Keratinocyte (primary cell): ENCODE data around the gene CHN2. TPM values are rescaled to one million over a fixed set of nuclear protein-coding genes. Genes with fewer than 3 reads are reported as not detected.

Experiments
- DNase-seq: peaks from one replicate; pipeline ENCODE4 v3.0.0-alpha.2; 2011; ENCODE audit warnings: low read depth, missing footprints, low spot score
- FAIRE-seq: peaks from 2 replicates; lab custom pipeline; 2011; peaks lifted over from hg19 to GRCh38; lab: Jason Lieb, UNC
- H2AFZ ChIP-seq: 2 replicates; pipeline ENCODE4 v1.6.0; 2012; ENCODE audit warnings: low read length, control low read depth, inconsistent platforms; ENCODE audit not compliant: control insufficient read depth
- H3K27ac ChIP-seq: 2 replicates; pipeline ENCODE4 v1.5.1; 2011; ENCODE audit warnings: low read length; ENCODE audit not compliant: control insufficient read depth, insufficient read depth
- H3K27me3 ChIP-seq: 3 replicates; pipeline ENCODE4 v1.6.0; 2011; ENCODE audit warnings: low read length; ENCODE audit not compliant: control insufficient read depth, insufficient read depth; ENCODE audit errors: extremely low read depth
- H3K36me3 ChIP-seq, 2 experiments: 2 replicates in 1 of 2; 3 replicates in 1 of 2; pipeline ENCODE4 v1.5.1; 2011; ENCODE audit warnings: low read length in 2 of 2, mild to moderate bottlenecking in 1 of 2; ENCODE audit not compliant: control insufficient read depth in 2 of 2, insufficient read depth in 2 of 2; ENCODE audit errors: extremely low read depth in 1 of 2
- H3K4me1 ChIP-seq: 3 replicates; pipeline ENCODE4 v1.5.1; 2011; ENCODE audit warnings: low read length; ENCODE audit not compliant: control insufficient read depth, insufficient read depth; ENCODE audit errors: extremely low read depth
- H3K4me2 ChIP-seq: 3 replicates; pipeline ENCODE4 v1.6.0; 2011; ENCODE audit warnings: low read depth, low read length; ENCODE audit not compliant: control insufficient read depth, insufficient read depth; ENCODE audit errors: extremely low read depth
- H3K4me3 ChIP-seq, 3 experiments: fragments of 200-600 bp in 1 of 3; sonication (generic) in 1 of 3; 2 replicates in 2 of 3; 3 replicates in 1 of 3; pipeline ENCODE4 v1.5.1; 2011 to 2016; ENCODE audit warnings: low read length in 3 of 3, mild to moderate bottlenecking in 3 of 3, control low read depth in 2 of 3, inconsistent platforms in 1 of 3, low read depth in 1 of 3, mixed read lengths in 1 of 3, mixed run types in 1 of 3, moderate library complexity in 1 of 3; ENCODE audit not compliant: control insufficient read depth in 2 of 3, insufficient read depth in 2 of 3; ENCODE audit errors: extremely low read depth in 1 of 3
- H3K79me2 ChIP-seq: 2 replicates; pipeline ENCODE4 v1.6.0; 2012; ENCODE audit warnings: low read length; ENCODE audit not compliant: control insufficient read depth, insufficient read depth
- H3K9ac ChIP-seq: 3 replicates; pipeline ENCODE4 v1.6.0; 2011; ENCODE audit warnings: low read length; ENCODE audit not compliant: control insufficient read depth, insufficient read depth; ENCODE audit errors: extremely low read depth
- H3K9me1 ChIP-seq: 3 replicates; pipeline ENCODE4 v1.6.0; 2011; ENCODE audit warnings: low read length; ENCODE audit not compliant: control insufficient read depth, insufficient read depth; ENCODE audit errors: extremely low read depth
- H3K9me3 ChIP-seq: 2 replicates; pipeline ENCODE4 v1.5.1; 2012; ENCODE audit warnings: low read depth, low read length; ENCODE audit not compliant: control insufficient read depth
- H4K20me1 ChIP-seq: 3 replicates; pipeline ENCODE4 v1.6.0; 2011; ENCODE audit warnings: low read length; ENCODE audit not compliant: control insufficient read depth, insufficient read depth; ENCODE audit errors: extremely low read depth
- EZH2 ChIP-seq: IDR thresholded peaks from one replicate; pipeline ENCODE4 v1.6.1; 2012; ENCODE audit warnings: inconsistent platforms, mild to moderate bottlenecking, low read length, moderate library complexity
- dilution Hi-C: fragments of 300-500 bp; cut with MboI; formaldehyde crosslinking; loops from one replicate; pipeline ENCODE4 v1.7.0; 2020; ENCODE audit warnings: low sequenced_read_pairs; ENCODE audit not compliant: extremely low pct_ligation_motif_present
- polyA plus RNA-seq, 5 experiments: library from polyadenylated mRNA; depleted of rRNA in 3 of 5; stranded (reverse) in 3 of 5; stranded (forward) in 1 of 5; unstranded in 1 of 5; fragments of >200 nt; gene quantifications; 1 replicate in 1 of 5; 2 replicates in 3 of 5; 3 replicates in 1 of 5; pipeline versions ENCODE4 v1.2.1 to v1.2.3, GENCODE V29; 2011 to 2012; ENCODE audit warnings: missing spikeins in 2 of 5, low read depth in 1 of 5, low replicate concordance in 1 of 5
- TF ChIP-seq, protein P1 (sequence below), 3 experiments: IDR thresholded peaks in 1 of 3; conservative IDR thresholded peaks in 1 of 3; optimal IDR thresholded peaks in 1 of 3; 2 replicates in 2 of 3; 3 replicates in 1 of 3; pipeline versions ENCODE3 to v1.5.1; 2011; ENCODE audit warnings: low read length in 3 of 3, mild to moderate bottlenecking in 3 of 3, moderate library complexity in 2 of 3, control low read depth in 1 of 3, inconsistent platforms in 1 of 3; ENCODE audit not compliant: insufficient read depth in 2 of 3; ENCODE audit errors: extremely low read depth in 1 of 3

The CHN2 gene
- polyA plus RNA-seq, 1 donor (not counting 4 experiments of a cell fraction or from before 2014, with no cell fraction given) = 1.8 TPM

DNA sequence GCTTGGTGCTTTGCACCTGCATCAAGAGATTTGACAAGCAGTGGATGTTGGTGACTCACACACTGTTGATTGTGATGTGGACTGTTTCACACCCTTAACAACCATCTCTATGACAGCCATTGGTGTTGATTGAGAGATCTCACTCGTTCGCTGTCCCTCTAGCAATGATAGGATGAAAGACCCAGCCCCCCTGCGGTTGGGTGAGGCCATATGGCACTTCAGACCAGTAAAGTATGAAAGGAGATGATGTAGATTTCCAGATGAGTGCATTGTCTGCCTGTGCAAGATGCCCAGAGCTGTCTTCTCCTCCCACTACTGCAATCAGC, 230.4 kb downstream of the CHN2 start:
- Histone ChIP-seq H4K20me1 (no peaks in the 10 kb centered on the region), H3K27me3 (no peaks in the 10 kb centered on the region), H3K4me1 (no peaks in the 10 kb centered on the region), H3K27ac (no peak overlapping the region), H3K79me2 (no peaks in the 10 kb centered on the region), H2AFZ (no peak overlapping the region), H3K9ac (no peak overlapping the region), H3K9me3 (no peaks in the 10 kb centered on the region), H3K4me2 (no peak overlapping the region), H3K4me3 (no peak overlapping the region), H3K36me3 (no peaks in the 10 kb centered on the region), H3K9me1 (no peaks in the 10 kb centered on the region)
- no peak for TF ChIP-seq EZH2
- TF ChIP-seq, protein P1, sequence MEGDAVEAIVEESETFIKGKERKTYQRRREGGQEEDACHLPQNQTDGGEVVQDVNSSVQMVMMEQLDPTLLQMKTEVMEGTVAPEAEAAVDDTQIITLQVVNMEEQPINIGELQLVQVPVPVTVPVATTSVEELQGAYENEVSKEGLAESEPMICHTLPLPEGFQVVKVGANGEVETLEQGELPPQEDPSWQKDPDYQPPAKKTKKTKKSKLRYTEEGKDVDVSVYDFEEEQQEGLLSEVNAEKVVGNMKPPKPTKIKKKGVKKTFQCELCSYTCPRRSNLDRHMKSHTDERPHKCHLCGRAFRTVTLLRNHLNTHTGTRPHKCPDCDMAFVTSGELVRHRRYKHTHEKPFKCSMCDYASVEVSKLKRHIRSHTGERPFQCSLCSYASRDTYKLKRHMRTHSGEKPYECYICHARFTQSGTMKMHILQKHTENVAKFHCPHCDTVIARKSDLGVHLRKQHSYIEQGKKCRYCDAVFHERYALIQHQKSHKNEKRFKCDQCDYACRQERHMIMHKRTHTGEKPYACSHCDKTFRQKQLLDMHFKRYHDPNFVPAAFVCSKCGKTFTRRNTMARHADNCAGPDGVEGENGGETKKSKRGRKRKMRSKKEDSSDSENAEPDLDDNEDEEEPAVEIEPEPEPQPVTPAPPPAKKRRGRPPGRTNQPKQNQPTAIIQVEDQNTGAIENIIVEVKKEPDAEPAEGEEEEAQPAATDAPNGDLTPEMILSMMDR (optimal IDR thresholded peaks at IDR 0.05 in 1 of 3, IDR thresholded peaks at IDR 0.05 in 1 of 3, conservative IDR thresholded peaks at IDR 0.05 in 1 of 3; ENCODE audit: extremely low read depth in 1 of 3, insufficient read depth in 2 of 3, low read length in 3 of 3) = no peak
- dilution Hi-C loops = no loop called here
- no peak for DNase-seq
- no peak for FAIRE-seq

DNA sequence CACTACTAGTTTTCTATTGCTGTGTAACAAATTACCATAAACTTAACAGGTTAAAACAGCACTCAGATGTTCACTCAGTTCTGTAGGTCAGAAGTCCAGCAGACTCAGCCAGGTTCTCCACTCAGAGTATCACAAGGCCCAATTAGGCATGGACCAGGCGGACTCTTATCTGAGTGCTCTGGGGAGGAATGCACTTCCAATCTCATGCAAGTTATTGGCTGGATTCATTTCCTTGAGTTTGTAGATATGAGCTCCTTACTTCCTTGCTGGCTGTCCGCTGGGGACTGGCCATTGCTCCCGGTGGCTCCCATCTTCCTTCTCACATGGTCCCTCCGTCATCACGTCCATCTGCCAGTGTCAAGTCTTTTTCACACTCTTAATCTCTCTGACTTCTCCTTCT, 232.0 kb downstream of the CHN2 start:
- FAIRE-seq = no peak
- dilution Hi-C loops = no loop called here

More for the DNA sequence above, 232.0 kb downstream of the CHN2 start:
- Histone ChIP-seq H3K4me2 (no peak overlapping the region), H3K9ac (no peak overlapping the region), H3K9me1 (no peaks in the 10 kb centered on the region), H3K27me3 (no peaks in the 10 kb centered on the region), H4K20me1 (no peaks in the 10 kb centered on the region), H3K4me1 (no peaks in the 10 kb centered on the region), H3K4me3 (no peak overlapping the region), H3K36me3 (no peaks in the 10 kb centered on the region), H3K9me3 (no peaks in the 10 kb centered on the region), H3K79me2 (no peaks in the 10 kb centered on the region), H2AFZ (no peak overlapping the region), H3K27ac (no peak overlapping the region)
- TF ChIP-seq EZH2 = no peak
- TF ChIP-seq, protein P1 (optimal IDR thresholded peaks at IDR 0.05 in 1 of 3, IDR thresholded peaks at IDR 0.05 in 1 of 3, conservative IDR thresholded peaks at IDR 0.05 in 1 of 3; ENCODE audit: extremely low read depth in 1 of 3, insufficient read depth in 2 of 3, low read length in 3 of 3) = no peak
- no peak for DNase-seq
